ENCODE data around the gene CCL14. TPM values are rescaled to one million over a fixed set of nuclear protein-coding genes. Genes with fewer than 3 reads are reported as not detected.
A peak's percentile ranks its signal among the peaks of the same experiment; 100 is the strongest.

Gene CCL14
- total RNA-seq, 1 donor from 2014 or later = not detected

DNA sequence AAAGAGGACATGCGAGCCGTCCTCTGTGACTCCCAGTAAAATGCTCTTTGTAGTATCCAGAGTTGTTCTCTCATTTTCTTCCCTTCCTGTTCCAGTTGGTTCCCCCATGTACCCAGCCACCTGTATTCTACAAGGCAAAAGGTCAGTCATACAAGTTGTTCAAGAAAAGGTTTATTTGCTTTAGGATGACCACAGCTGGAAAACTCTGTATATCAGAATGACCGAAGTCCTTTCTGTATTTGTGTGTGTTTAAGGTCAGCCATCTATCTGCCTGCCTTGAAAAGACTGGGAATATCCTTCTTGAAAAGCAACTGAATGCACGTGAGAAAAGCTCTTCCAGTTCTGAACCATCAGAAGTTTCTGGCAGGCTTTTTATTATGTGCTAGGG, 13.6 kb downstream of the CCL14 start:
- ATAC-seq (ENCODE audit: low read depth) = no peak
- CTCF ChIA-PET = interaction anchor here (1.0 to 19.6 kb wide), 4 partner anchors 10 to 510 kb away, joined by 3 to 481 read pairs (median 52); partner anchors contain the start of genes CCL14 and ZNHIT3

DNA sequence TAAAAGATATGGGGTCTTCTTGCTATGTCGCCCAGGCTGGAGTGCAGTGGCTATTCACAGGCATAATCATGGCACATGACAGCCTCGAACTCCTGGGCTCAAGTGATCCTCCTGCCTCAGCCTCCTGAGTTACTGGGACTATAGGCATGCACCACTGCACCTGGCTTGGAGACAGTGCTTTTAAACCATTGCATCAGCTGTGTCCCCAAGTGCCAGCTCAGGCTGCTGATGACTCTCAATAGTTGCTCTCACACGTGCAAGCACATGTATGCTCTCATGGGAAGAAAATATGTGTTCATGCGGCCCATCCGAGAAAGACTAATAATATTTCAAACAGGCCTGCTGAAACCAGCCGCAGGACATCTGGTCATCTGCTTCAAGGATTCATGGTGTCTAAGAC, 14.0 kb downstream of the CCL14 start:
- Mint-ChIP-seq H3K4me1 (peaks cover 15% of the 10 kb centered on the region), H3K4me3 (no peak overlapping the region), H3K36me3 (ENCODE audit: low read depth) (no peaks in the 10 kb centered on the region), H3K27me3 (peaks cover 5% of the 10 kb centered on the region), H3K27ac (no peak overlapping the region), H3K9me3 (no peaks in the 10 kb centered on the region)
- TF ChIP-seq, protein P1, sequence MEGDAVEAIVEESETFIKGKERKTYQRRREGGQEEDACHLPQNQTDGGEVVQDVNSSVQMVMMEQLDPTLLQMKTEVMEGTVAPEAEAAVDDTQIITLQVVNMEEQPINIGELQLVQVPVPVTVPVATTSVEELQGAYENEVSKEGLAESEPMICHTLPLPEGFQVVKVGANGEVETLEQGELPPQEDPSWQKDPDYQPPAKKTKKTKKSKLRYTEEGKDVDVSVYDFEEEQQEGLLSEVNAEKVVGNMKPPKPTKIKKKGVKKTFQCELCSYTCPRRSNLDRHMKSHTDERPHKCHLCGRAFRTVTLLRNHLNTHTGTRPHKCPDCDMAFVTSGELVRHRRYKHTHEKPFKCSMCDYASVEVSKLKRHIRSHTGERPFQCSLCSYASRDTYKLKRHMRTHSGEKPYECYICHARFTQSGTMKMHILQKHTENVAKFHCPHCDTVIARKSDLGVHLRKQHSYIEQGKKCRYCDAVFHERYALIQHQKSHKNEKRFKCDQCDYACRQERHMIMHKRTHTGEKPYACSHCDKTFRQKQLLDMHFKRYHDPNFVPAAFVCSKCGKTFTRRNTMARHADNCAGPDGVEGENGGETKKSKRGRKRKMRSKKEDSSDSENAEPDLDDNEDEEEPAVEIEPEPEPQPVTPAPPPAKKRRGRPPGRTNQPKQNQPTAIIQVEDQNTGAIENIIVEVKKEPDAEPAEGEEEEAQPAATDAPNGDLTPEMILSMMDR (IDR thresholded peaks at IDR 0.05) = no peak
- intact Hi-C loops (cut with micrococcal nuclease) = no loop called here
- ChIA-PET CTCF (interaction anchor here (1.0 to 19.6 kb wide), 4 partner anchors 10 to 511 kb away, joined by 3 to 481 read pairs (median 52); partner anchors contain the start of genes CCL14 and ZNHIT3), POLR2A (no interaction called here)
- no peak for DNase-seq
- ATAC-seq (ENCODE audit: low read depth) = no peak

More for the DNA sequence above, 13.6 kb downstream of the CCL14 start:
- H3K27ac Mint-ChIP-seq = no peak overlapping the region
- peaks cover 19% of the 10 kb centered on the region for H3K4me1 Mint-ChIP-seq
- H3K9me3 Mint-ChIP-seq = no peaks in the 10 kb centered on the region
- no peak overlapping the region for H3K4me3 Mint-ChIP-seq
- intact Hi-C loops (cut with micrococcal nuclease) = no loop called here
- POLR2A ChIA-PET = no interaction called here
- TF ChIP-seq, protein P1 (IDR thresholded peaks at IDR 0.05) = no peak
- no peaks in the 10 kb centered on the region for H3K36me3 Mint-ChIP-seq (ENCODE audit: low read depth)
- no peak for DNase-seq
- H3K27me3 Mint-ChIP-seq = peaks cover 5% of the 10 kb centered on the region

DNA sequence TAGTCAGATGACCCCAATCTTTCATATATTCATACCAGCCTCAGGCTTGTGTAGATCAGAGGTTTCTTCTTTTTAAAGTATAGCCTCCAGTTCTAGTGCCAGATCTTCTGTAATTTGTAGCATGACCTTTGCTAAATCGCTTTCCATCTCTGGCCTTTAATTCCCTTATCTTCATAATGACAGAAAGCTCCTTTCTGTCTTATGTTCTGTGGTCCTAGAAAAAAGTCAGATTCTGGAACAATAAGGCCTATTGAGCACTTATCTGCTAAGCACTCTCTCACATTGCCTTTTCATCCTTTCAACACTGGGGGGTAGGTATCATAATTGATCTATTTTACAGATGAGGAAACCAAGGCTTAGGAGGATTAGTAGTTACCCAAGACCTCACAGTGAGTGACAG, 14.5 kb downstream of the CCL14 start:
- H3K27ac Mint-ChIP-seq = no peak overlapping the region
- ChIA-PET POLR2A (no interaction called here), CTCF (interaction anchor here (1.0 to 19.6 kb wide), 5 partner anchors 10 to 511 kb away, joined by 3 to 481 read pairs (median 4); partner anchors contain the start of genes CCL14 and ZNHIT3)
- H3K4me1 Mint-ChIP-seq = peaks cover 11% of the 10 kb centered on the region
- peaks cover 5% of the 10 kb centered on the region for H3K27me3 Mint-ChIP-seq
- DNase-seq (no peak), ATAC-seq (ENCODE audit: low read depth) (no peak)
- intact Hi-C loops (cut with micrococcal nuclease) = no loop called here
- H3K4me3 Mint-ChIP-seq = no peak overlapping the region
- H3K9me3 Mint-ChIP-seq = no peaks in the 10 kb centered on the region
- H3K36me3 Mint-ChIP-seq (ENCODE audit: low read depth) = no peaks in the 10 kb centered on the region
- TF ChIP-seq, protein P1 (IDR thresholded peaks at IDR 0.05) = no peak

DNA sequence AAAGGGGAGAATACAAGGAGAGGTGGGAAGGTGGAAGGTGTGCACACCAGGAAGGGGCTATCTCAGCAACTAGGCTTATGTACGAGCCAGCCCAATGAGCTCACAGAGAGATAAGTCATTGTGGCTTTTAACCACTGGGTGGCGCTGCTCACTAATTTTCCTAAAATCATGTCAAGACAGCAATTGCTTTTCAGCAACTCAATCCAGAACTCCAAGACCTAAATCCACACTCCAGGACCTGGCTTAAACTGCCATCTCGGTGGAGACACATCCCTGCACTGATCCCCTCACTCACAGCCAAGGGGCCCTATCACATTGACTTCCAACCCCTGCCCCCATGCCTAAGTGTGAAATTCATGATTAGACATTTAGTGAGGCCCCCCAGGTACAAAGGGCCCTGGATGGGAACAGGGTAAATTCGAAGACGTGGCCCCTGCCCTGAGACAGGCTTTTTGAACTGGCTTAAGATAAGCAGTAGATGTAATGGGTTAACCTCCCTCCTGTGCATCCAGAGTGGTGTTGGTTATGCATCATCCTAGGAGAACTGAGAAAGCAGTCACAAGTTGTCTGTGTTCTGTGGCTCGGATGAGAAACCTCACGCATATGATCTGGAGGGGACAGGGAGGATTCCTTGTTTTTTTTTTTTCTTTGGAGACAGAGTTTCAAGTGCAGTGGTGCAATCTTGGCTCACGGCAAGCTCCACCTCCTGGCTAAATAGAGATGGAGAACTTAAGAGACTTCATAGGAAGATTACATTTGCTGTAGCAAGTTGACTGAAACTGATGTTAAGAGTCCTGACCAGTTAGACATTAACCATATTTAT, 16.8 kb downstream of the CCL14 start:
- TF ChIP-seq, protein P1 (IDR thresholded peaks at IDR 0.05) = peak; percentile 62
- Mint-ChIP-seq H3K4me1 (peaks cover 1% of the 10 kb centered on the region), H3K4me3 (no peak overlapping the region), H3K36me3 (ENCODE audit: low read depth) (no peaks in the 10 kb centered on the region), H3K9me3 (no peaks in the 10 kb centered on the region), H3K27ac (no peak overlapping the region), H3K27me3 (peaks cover 5% of the 10 kb centered on the region)
- DNase-seq = peak; percentile 49
- intact Hi-C loops (cut with micrococcal nuclease) = loop anchor here (1.0 to 2.0 kb wide), 4 partner anchors 180 to 1077 kb away; partner anchors contain the start of genes MYO19 and PIGW
- POLR2A ChIA-PET = interaction anchor here (0.6 to 1.0 kb wide), 3 partner anchors 516 to 714 kb away, joined by 3 to 4 read pairs (median 3); partner anchors contain the start of gene MYO19
- peak; percentile 84 for ATAC-seq (ENCODE audit: low read depth)
- CTCF ChIA-PET = interaction anchor here (0.6 to 19.6 kb wide), 26 partner anchors 8 to 633 kb away, joined by 3 to 481 read pairs (median 4); partner anchors contain the start of genes CCL16, CCL3 and ZNHIT3

DNA sequence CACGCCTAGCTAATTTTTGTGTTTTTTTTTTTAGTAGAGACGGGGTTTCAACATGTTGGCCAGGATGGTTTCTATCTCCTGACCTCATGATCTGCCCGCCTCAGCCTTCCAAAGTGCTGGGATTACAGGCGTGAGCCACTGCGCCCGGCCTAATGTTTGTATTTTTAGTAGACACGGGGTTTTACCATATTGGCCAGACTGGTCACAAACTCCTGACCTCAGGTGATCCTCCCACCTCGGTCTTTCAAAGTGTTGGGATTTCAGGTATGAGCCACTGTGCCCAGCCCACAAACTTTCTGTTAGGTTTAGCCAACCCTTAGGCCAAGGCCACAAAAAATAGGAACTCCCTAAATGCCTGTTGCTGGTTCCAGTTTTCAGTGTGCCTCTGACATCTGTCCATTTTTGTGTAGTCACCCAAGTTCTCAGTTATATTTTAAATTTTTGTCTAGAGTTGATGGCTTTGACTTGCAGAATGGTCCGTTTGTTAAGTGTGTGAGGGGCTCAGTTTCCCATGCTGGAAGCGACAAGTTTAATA, 17.9 kb downstream of the CCL14 start:
- ATAC-seq (ENCODE audit: low read depth) (no peak), DNase-seq (no peak)
- ChIA-PET CTCF (interaction anchor here (0.8 to 19.6 kb wide), 9 partner anchors 9 to 634 kb away, joined by 3 to 481 read pairs (median 4); partner anchors contain the start of genes CCL16, CCL3 and ZNHIT3), POLR2A (no interaction called here)
- Mint-ChIP-seq H3K36me3 (ENCODE audit: low read depth) (no peaks in the 10 kb centered on the region), H3K27ac (no peak overlapping the region), H3K4me3 (no peak overlapping the region), H3K4me1 (peaks cover 1% of the 10 kb centered on the region), H3K27me3 (peaks cover 9% of the 10 kb centered on the region), H3K9me3 (no peaks in the 10 kb centered on the region)
- TF ChIP-seq, protein P1 (IDR thresholded peaks at IDR 0.05) = no peak
- intact Hi-C loops (cut with micrococcal nuclease) = loop anchor here (1.0 to 2.0 kb wide), 4 partner anchors 181 to 1078 kb away; partner anchors contain the start of genes MYO19 and PIGW
